HepG2 (cell line): ENCODE results near the gene C20orf96. TPM values are rescaled to one million over a fixed set of nuclear protein-coding genes. Genes with fewer than 3 reads are reported as not detected.

Experiments used
- ATAC-seq: fragments of 200-7000 bp; cut with Tn5 transposase; 3 replicates; pipeline ENCODE4 v1.9.1; 2020; ENCODE audit warnings: mild to moderate bottlenecking, moderate library complexity
- BruUV-seq: library from RNA; stranded (reverse); fragments of 400-500 nt; replicated peaks from 2 replicates; lab custom pipeline; 2021; lab: Mats Ljungman, UMichigan
- CTCF ChIA-PET: fragments of 300-600 bp; formaldehyde crosslinking; extraction: SDS; loops from one replicate; lab custom pipeline; 2021; ENCODE audit warnings: low total read pairs, inconsistent platforms, low intra/inter-chr PET ratio; lab: Yijun Ruan, JAX
- POLR2A ChIA-PET: fragments of 350-600 bp; sonication (Branson Sonifier 250); formaldehyde crosslinking; loops from one replicate; lab custom pipeline; 2020; ENCODE audit warnings: antibody characterized with exemption, inconsistent platforms; lab: Yijun Ruan, JAX
- DNase-seq: peaks from one replicate; pipeline ENCODE4 v3.0.0-alpha.2; 2015; ENCODE audit warnings: low spot score
- FAIRE-seq: peaks from 3 replicates; lab custom pipeline; 2011; peaks lifted over from hg19 to GRCh38; lab: Jason Lieb, UNC
- H2AFZ ChIP-seq: one replicate; pipeline ENCODE4 v1.6.1; 2011; ENCODE audit warnings: low read length, inconsistent platforms
- H3K27ac ChIP-seq: fragments of 300-600 bp; 3 replicates; pipeline ENCODE4 v1.8.0; 2011; ENCODE audit warnings: mixed run types, mild to moderate bottlenecking, mixed read lengths, low read length, inconsistent platforms; ENCODE audit not compliant: insufficient read depth; ENCODE audit errors: extremely low read length
- H3K27me3 ChIP-seq, 2 experiments: fragments of 200-600 bp in 1 of 2; 2 replicates in 1 of 2; 3 replicates in 1 of 2; pipeline versions ENCODE4 v1.6.0 to v1.8.0; 2011; ENCODE audit warnings: low read length in 2 of 2, mild to moderate bottlenecking in 2 of 2, moderate library complexity in 2 of 2, inconsistent platforms in 1 of 2; ENCODE audit not compliant: insufficient read depth in 2 of 2, control insufficient read depth in 1 of 2
- H3K36me3 ChIP-seq, 2 experiments: fragments of 200-600 bp in 1 of 2; replicated peaks in 1 of 2; 2 replicates in 1 of 2; 3 replicates in 1 of 2; pipeline versions ENCODE4 v1.5.1 to v1.8.0; 2011; ENCODE audit warnings: low read length in 2 of 2, inconsistent platforms in 1 of 2; ENCODE audit not compliant: insufficient read depth in 2 of 2, control insufficient read depth in 1 of 2
- H3K4me1 ChIP-seq: 2 replicates; pipeline ENCODE4 v1.5.1; 2012; ENCODE audit warnings: low read length, inconsistent platforms; ENCODE audit not compliant: insufficient read depth
- H3K4me2 ChIP-seq: 2 replicates; pipeline ENCODE4 v1.6.0; 2011; ENCODE audit warnings: low read depth, low read length, inconsistent platforms
- H3K4me3 ChIP-seq, 3 experiments: fragments of 200-600 bp in 1 of 3; sonication (generic), shearing (Covaris generic) in 1 of 3; replicated peaks in 1 of 3; 2 replicates each; pipeline ENCODE4 v1.5.1; 2011 to 2016; ENCODE audit warnings: low read length in 3 of 3, inconsistent platforms in 2 of 3, low read depth in 2 of 3, mild to moderate bottlenecking in 2 of 3, control low read depth in 1 of 3, mixed read lengths in 1 of 3; ENCODE audit not compliant: insufficient read depth in 1 of 3
- H3K79me2 ChIP-seq: one replicate; pipeline ENCODE4 v1.6.1; 2011; ENCODE audit warnings: low read length, inconsistent platforms; ENCODE audit not compliant: insufficient read depth
- H3K9ac ChIP-seq: 2 replicates; pipeline ENCODE4 v1.6.0; 2011; ENCODE audit warnings: mild to moderate bottlenecking, low read depth, low read length, inconsistent platforms; ENCODE audit not compliant: insufficient read depth
- H3K9me3 ChIP-seq: 2 replicates; pipeline ENCODE4 v1.5.1; 2012; ENCODE audit warnings: mild to moderate bottlenecking, low read length
- H4K20me1 ChIP-seq: 2 replicates; pipeline ENCODE4 v1.6.0; 2011; ENCODE audit warnings: inconsistent platforms, mild to moderate bottlenecking, low read length, moderate library complexity; ENCODE audit not compliant: insufficient read depth
- CEBPB ChIP-seq: IDR thresholded peaks from 2 replicates; pipeline ENCODE4 v1.6.1; 2011; ENCODE audit warnings: low read depth, low read length, improper control_type of control experiment, borderline replicate concordance
- ELF4 ChIP-seq: sonication (generic); formaldehyde crosslinking; IDR thresholded peaks from 2 replicates; pipeline ENCODE4 v1.5.0; 2020; ENCODE audit warnings: missing genetic modification reagents, mild to moderate bottlenecking, moderate library complexity, borderline replicate concordance
- MBD4 ChIP-seq: IDR thresholded peaks from 2 replicates; pipeline ENCODE4 v1.6.1; 2012; ENCODE audit warnings: low read length, inconsistent platforms, borderline replicate concordance
- MIER2 ChIP-seq: IDR thresholded peaks from 2 replicates; pipeline ENCODE4 v1.6.1; 2016; ENCODE audit warnings: missing biosample characterization, missing genetic modification reagents
- MTF2 ChIP-seq: sonication (generic); formaldehyde crosslinking; IDR thresholded peaks from 2 replicates; pipeline ENCODE4 v1.5.0; 2020; ENCODE audit warnings: missing genetic modification reagents, borderline replicate concordance
- RBFOX2 ChIP-seq: fragments of 200-400 bp; formaldehyde crosslinking; IDR thresholded peaks from 2 replicates; pipeline ENCODE4 v1.6.1; 2017; ENCODE audit warnings: low read depth, mild to moderate bottlenecking, low read length
- SMYD3 ChIP-seq: sonication (generic); formaldehyde crosslinking; IDR thresholded peaks from 2 replicates; pipeline ENCODE4 v1.8.1; 2023; ENCODE audit warnings: mild to moderate bottlenecking, missing genetic modification reagents
- SRSF9 ChIP-seq: fragments of 200-400 bp; formaldehyde crosslinking; IDR thresholded peaks from 2 replicates; pipeline ENCODE4 v1.6.1; 2018; ENCODE audit warnings: borderline replicate concordance, mild to moderate bottlenecking, low read depth, low read length; ENCODE audit not compliant: insufficient read depth, poor library complexity, severe bottlenecking
- TCF7 ChIP-seq: sonication (generic); IDR thresholded peaks from 2 replicates; pipeline ENCODE4 v1.6.1; 2016; ENCODE audit warnings: antibody characterized with exemption, low read depth
- TSC22D2 ChIP-seq: sonication (generic); formaldehyde crosslinking; IDR thresholded peaks from 2 replicates; pipeline ENCODE4 v1.5.1; 2020; ENCODE audit warnings: missing genetic modification reagents, mild to moderate bottlenecking, borderline replicate concordance
- ZNF296 ChIP-seq: sonication (generic); formaldehyde crosslinking; conservative IDR thresholded peaks from 2 replicates; pipeline ENCODE4 v1.5.0; 2020; ENCODE audit warnings: mild to moderate bottlenecking, missing genetic modification reagents
- ZNF337 ChIP-seq: sonication (generic); formaldehyde crosslinking; IDR thresholded peaks from 2 replicates; pipeline ENCODE4 v1.5.1; 2020; ENCODE audit warnings: missing genetic modification reagents, low read depth, mild to moderate bottlenecking, borderline replicate concordance
- ZNF547 ChIP-seq: sonication (generic); formaldehyde crosslinking; IDR thresholded peaks from 2 replicates; pipeline ENCODE4 v1.5.1; 2020; ENCODE audit warnings: mild to moderate bottlenecking, missing genetic modification reagents
- WGBS: methylation state at CpG from one replicate; pipeline ENCODE4 v1.1.6; 2017; ENCODE audit warnings: low lambda C conversion rate; 5-methylcytosine and 5-hydroxymethylcytosine counted together
- in situ Hi-C: cut with HindIII; loops from 2 replicates; pipeline ENCODE4 v1.10.0; 2017; ENCODE audit warnings: low pct_unique_long_range_greater_than_20kb; ENCODE audit not compliant: extremely low pct_ligation_motif_present
- intact Hi-C: fragments of 100-400 bp; cut with micrococcal nuclease; formaldehyde crosslinking; loops from one replicate; pipeline ENCODE4 v1.10.0; 2022; ENCODE audit not compliant: unreplicated experiment
- polyA plus RNA-seq, 8 experiments: library from polyadenylated mRNA; depleted of rRNA in 3 of 8; stranded (reverse) in 7 of 8; unstranded in 1 of 8; fragments of >200 nt; fragmentation: Illumina TruSeq in 4 of 8; extraction: Trizol in 4 of 8; gene quantifications; 2 replicates each; pipeline versions ENCODE4 v1.2.1 to v1.2.3, GENCODE V29; 2011 to 2016; ENCODE audit warnings: low read depth in 4 of 8, missing spikeins in 1 of 8, mixed read lengths in 1 of 8; ENCODE audit not compliant: insufficient read depth in 1 of 8
- total RNA-seq, 5 experiments: library from RNA; depleted of rRNA; stranded (reverse); fragments of >200 nt; fragmentation: Illumina TruSeq; extraction: Trizol; gene quantifications; 2 replicates each; pipeline ENCODE4 v1.2.3, GENCODE V29; 2016; ENCODE audit warnings: low read depth in 1 of 5
- TF ChIP-seq, protein P1 (sequence below): sonication (generic); formaldehyde crosslinking; IDR thresholded peaks from 2 replicates; pipeline ENCODE4 v1.4.0; 2020; ENCODE audit warnings: missing genetic modification reagents
- TF ChIP-seq, protein P2 (sequence below): sonication (generic); formaldehyde crosslinking; IDR thresholded peaks from 2 replicates; pipeline ENCODE4 v1.8.0; 2022; ENCODE audit warnings: low read depth, missing genetic modification reagents

C20orf96 gene
- total and polyA plus RNA-seq, 2 of the 13 experiments (the other 11 are each of a cell fraction or from before 2014, with no cell fraction given), result 3.8 to 20.6 TPM

DNA sequence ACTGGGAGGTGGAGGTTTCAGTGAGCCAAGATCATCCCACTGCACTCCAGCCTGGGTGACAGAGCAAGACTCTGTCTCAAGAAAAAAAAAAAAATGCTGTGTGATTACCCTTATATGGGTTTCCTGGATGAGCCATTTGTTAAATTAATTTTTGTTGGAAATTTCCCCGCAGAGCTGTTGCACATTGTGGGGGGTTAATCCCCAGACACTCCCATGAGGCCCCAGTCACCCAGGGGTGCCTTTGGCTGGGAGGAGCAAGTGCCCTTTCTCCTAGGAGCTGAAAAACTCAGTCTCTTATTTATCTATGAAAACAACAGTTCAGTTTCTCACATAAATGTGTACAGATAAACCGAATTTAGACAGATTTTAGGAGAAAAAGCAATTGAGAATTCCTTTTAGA, 37.7 kb downstream of the C20orf96 start:
- 0% methylated on average over 2 of the region's 2 CpGs for WGBS
- ChIA-PET CTCF (no interaction called here), POLR2A (interaction anchor here (1.2 kb wide), 1 partner anchor 14 kb away, joined by 3 read pairs; no protein-coding TSS in a partner anchor)
- Histone ChIP-seq H3K4me3 (no peak overlapping the region), H3K27ac (no peak overlapping the region), H3K79me2 (no peaks in the 10 kb centered on the region), H3K4me2 (no peak overlapping the region), H3K9me3 (no peaks in the 10 kb centered on the region), H3K4me1 (no peaks in the 10 kb centered on the region), H2AFZ (no peak overlapping the region), H3K36me3 (no peaks in the 10 kb centered on the region), H3K27me3 (peaks cover 4 to 30% of the 10 kb centered on the region in 2 experiments; a peak in 4 of 5 replicates), H4K20me1 (no peaks in the 10 kb centered on the region), H3K9ac (no peak overlapping the region)
- in situ Hi-C loops, result no loop called here
- DNase-seq (no peak), ATAC-seq (no peak), FAIRE-seq (no peak)
- no TSS peak for BruUV-seq
- intact Hi-C loops, result no loop called here
- TF ChIP-seq ZNF337 (CRISPR knock-in tag) (no peak), TCF7 (no peak), SRSF9 (no peak), MBD4 (no peak), RBFOX2 (no peak), SMYD3 (CRISPR knock-in tag) (no peak), MTF2 (CRISPR knock-in tag) (no peak), ZNF296 (CRISPR knock-in tag) (no peak), ELF4 (CRISPR knock-in tag) (no peak), TSC22D2 (CRISPR knock-in tag) (no peak), MIER2 (CRISPR knock-in tag) (no peak), ZNF547 (CRISPR knock-in tag) (no peak), CEBPB (no peak)
- TF ChIP-seq, protein P1, sequence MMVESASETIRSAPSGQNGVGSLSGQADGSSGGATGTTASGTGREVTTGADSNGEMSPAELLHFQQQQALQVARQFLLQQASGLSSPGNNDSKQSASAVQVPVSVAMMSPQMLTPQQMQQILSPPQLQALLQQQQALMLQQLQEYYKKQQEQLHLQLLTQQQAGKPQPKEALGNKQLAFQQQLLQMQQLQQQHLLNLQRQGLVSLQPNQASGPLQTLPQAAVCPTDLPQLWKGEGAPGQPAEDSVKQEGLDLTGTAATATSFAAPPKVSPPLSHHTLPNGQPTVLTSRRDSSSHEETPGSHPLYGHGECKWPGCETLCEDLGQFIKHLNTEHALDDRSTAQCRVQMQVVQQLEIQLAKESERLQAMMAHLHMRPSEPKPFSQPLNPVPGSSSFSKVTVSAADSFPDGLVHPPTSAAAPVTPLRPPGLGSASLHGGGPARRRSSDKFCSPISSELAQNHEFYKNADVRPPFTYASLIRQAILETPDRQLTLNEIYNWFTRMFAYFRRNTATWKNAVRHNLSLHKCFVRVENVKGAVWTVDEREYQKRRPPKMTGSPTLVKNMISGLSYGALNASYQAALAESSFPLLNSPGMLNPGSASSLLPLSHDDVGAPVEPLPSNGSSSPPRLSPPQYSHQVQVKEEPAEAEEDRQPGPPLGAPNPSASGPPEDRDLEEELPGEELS (CRISPR knock-in tag), result no peak
- TF ChIP-seq, protein P2, sequence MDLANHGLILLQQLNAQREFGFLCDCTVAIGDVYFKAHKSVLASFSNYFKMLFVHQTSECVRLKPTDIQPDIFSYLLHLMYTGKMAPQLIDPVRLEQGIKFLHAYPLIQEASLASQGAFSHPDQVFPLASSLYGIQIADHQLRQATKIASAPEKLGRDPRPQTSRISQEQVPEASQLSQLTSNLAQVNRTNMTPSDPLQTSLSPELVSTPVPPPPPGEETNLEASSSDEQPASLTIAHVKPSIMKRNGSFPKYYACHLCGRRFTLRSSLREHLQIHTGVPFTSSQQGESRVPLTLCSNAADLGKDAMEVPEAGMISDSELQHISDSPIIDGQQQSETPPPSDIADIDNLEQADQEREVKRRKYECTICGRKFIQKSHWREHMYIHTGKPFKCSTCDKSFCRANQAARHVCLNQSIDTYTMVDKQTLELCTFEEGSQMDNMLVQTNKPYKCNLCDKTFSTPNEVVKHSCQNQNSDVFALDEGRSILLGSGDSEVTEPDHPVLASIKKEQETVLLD (CRISPR knock-in tag), result no peak
